Measurements from ENCODE around the gene ABL2. TPM values are rescaled to one million over a fixed set of nuclear protein-coding genes. Genes with fewer than 3 reads are reported as not detected.

Gene ABL2
- total and polyA plus RNA-seq, 9 of the 15 experiments (the other 6 are each of a cell fraction or from before 2014, with no cell fraction given) = 1.4 to 15.0 (median 8.6) TPM

- Histone ChIP-seq H4K20me1 (replicated peaks; ENCODE audit: control insufficient read depth, insufficient read depth, low read length) (no peaks in the 10 kb centered on the region), H3K36me3 (ENCODE audit: control insufficient read depth, insufficient read depth, low read length) (peaks cover 19% of the 10 kb centered on the region; the same call in 2 of the 3 replicates), H3K9me1 (ENCODE audit: control insufficient read depth, insufficient read depth, low read length) (no peaks in the 10 kb centered on the region), H3K27me3 (ENCODE audit: control insufficient read depth in 2 of 2, insufficient read depth in 2 of 2, low read length in 2 of 2) (no peaks in the 10 kb centered on the region), H3K27ac (ENCODE audit: extremely low read depth, low read depth, low read length) (no peak overlapping the region), H3K4me1 (replicated peaks in 1 of 2; ENCODE audit: control insufficient read depth in 2 of 2, insufficient read depth in 2 of 2, low read length in 2 of 2) (peaks cover 17 to 22% of the 10 kb centered on the region in 2 experiments; a peak in 4 of 5 replicates), H3K4me2 (ENCODE audit: insufficient read depth, low read length) (no peak overlapping the region), H3K9me3 (replicated peaks; ENCODE audit: control insufficient read depth, insufficient read depth, low read depth, low read length) (no peaks in the 10 kb centered on the region), H3K79me2 (ENCODE audit: control insufficient read depth, insufficient read depth, low read length) (peaks cover 21% of the 10 kb centered on the region), H3K9ac (ENCODE audit: insufficient read depth in 1 of 2, low read depth in 2 of 2, low read length in 2 of 2) (no peak overlapping the region), H3K4me3 (no peak overlapping the region), H2AFZ (ENCODE audit: low read depth, low read length) (no peak overlapping the region)
- ATAC-seq = peak; percentile 40
- 33% methylated on average over 9 of the region's 18 CpGs for WGBS (ENCODE audit: insufficient coverage, low coverage, missing lambda C conversion rate)
- intact Hi-C loops (cut with micrococcal nuclease) = loop anchor here (1.0 to 2.0 kb wide), 3 partner anchors 114 to 290 kb away; no protein-coding TSS in a partner anchor
- BruUV-seq (replicated peaks) = no TSS peak
- in situ Hi-C loops (cut with MboI) = no loop called here
- peak; percentile 59 to 85 (median 64) for DNase-seq (ENCODE audit: extremely low read depth in 1 of 4, low spot score in 3 of 4)
- ChIA-PET POLR2A (interaction anchor here (1.4 kb wide), 1 partner anchor 40 kb away, joined by 3 read pairs; no protein-coding TSS in a partner anchor), CTCF (ENCODE audit: low intra/inter-chr PET ratio) (interaction anchor here (0.6 to 1.8 kb wide), 6 partner anchors 291 to 735 kb away, joined by 3 to 13 read pairs (median 10); no protein-coding TSS in a partner anchor)
- FAIRE-seq = peak; percentile 82
- TF ChIP-seq, protein P1, sequence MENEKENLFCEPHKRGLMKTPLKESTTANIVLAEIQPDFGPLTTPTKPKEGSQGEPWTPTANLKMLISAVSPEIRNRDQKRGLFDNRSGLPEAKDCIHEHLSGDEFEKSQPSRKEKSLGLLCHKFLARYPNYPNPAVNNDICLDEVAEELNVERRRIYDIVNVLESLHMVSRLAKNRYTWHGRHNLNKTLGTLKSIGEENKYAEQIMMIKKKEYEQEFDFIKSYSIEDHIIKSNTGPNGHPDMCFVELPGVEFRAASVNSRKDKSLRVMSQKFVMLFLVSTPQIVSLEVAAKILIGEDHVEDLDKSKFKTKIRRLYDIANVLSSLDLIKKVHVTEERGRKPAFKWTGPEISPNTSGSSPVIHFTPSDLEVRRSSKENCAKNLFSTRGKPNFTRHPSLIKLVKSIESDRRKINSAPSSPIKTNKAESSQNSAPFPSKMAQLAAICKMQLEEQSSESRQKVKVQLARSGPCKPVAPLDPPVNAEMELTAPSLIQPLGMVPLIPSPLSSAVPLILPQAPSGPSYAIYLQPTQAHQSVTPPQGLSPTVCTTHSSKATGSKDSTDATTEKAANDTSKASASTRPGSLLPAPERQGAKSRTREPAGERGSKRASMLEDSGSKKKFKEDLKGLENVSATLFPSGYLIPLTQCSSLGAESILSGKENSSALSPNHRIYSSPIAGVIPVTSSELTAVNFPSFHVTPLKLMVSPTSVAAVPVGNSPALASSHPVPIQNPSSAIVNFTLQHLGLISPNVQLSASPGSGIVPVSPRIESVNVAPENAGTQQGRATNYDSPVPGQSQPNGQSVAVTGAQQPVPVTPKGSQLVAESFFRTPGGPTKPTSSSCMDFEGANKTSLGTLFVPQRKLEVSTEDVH (IDR thresholded peaks at IDR 0.05; ENCODE audit: low read depth, partially characterized antibody) = no peak
- TF ChIP-seq ZNF140 (CRISPR knock-in tag; IDR thresholded peaks at IDR 0.05) (no peak), CREM (IDR thresholded peaks at IDR 0.05; ENCODE audit: low read depth) (0 out of 2 replicates have a peak, but pooled peaks have one; percentile 11), CBX1 (IDR thresholded peaks at IDR 0.05; ENCODE audit: low read depth) (no peak), ZNF77 (CRISPR knock-in tag; IDR thresholded peaks at IDR 0.05) (no peak), CC2D1A (IDR thresholded peaks at IDR 0.05) (0 out of 2 replicates have a peak, but pooled peaks have one; percentile 27), EGR1 (conservative IDR thresholded peaks at IDR 0.05) (0 out of 2 replicates have a peak, but pooled peaks have one; percentile 33), HMGN3 (IDR thresholded peaks at IDR 0.05; ENCODE audit: borderline replicate concordance, extremely low read depth, insufficient read length, low read depth, low read length) (no peak), KDM1A (IDR thresholded peaks at IDR 0.05) (no peak), ZNF134 (CRISPR knock-in tag; conservative IDR thresholded peaks at IDR 0.05) (no peak), RAD21 (CRISPR knock-in tag; conservative IDR thresholded peaks at IDR 0.05 in 1 of 2, IDR thresholded peaks at IDR 0.05 in 1 of 2) (peak; percentile 76 to 84), ZEB2 (IDR thresholded peaks at IDR 0.05) (no peak), MYBL2 (IDR thresholded peaks at IDR 0.05; ENCODE audit: low read depth) (no peak), MYBL2 (CRISPR knock-in tag; IDR thresholded peaks at IDR 0.05; ENCODE audit: borderline replicate concordance) (no peak)
Measured at GRCh38 chr1:179079113-179079761, 150.2 kb downstream of the ABL2 start.
